Brain microvascular endothelial cell (primary cell): Measurements from ENCODE around the gene ADM.

Experiments
- DNase-seq: peaks from one replicate; pipeline ENCODE4 v3.0.0-alpha.2; 2020
- H3K27ac ChIP-seq: fragments of 250-450 bp; sonication (Bioruptor Pico); 2 replicates; pipeline ENCODE4 v1.5.1; 2020; ENCODE audit warnings: mild to moderate bottlenecking, moderate library complexity
- H3K27me3 ChIP-seq: fragments of 250-450 bp; sonication (Bioruptor Pico); replicated peaks from 2 replicates; pipeline ENCODE4 v1.5.1; 2020; ENCODE audit warnings: mild to moderate bottlenecking
- H3K36me3 ChIP-seq: fragments of 250-450 bp; sonication (Bioruptor Pico); replicated peaks from 2 replicates; pipeline ENCODE4 v1.5.1; 2020; ENCODE audit warnings: mild to moderate bottlenecking
- H3K4me3 ChIP-seq: 2 replicates; pipeline ENCODE4 v1.5.1; 2011; ENCODE audit warnings: low read depth, mild to moderate bottlenecking, control low read depth, low read length, moderate library complexity
- CTCF ChIP-seq: IDR thresholded peaks from 2 replicates; pipeline ENCODE4 v1.5.1; 2011; ENCODE audit warnings: low read depth, mild to moderate bottlenecking, moderate library complexity, low read length, control low read depth, inconsistent platforms; ENCODE audit errors: missing control alignments
- in situ Hi-C: cut with HindIII; loops from 2 replicates; pipeline ENCODE4 v1.10.0; 2017; ENCODE audit warnings: low sequenced_read_pairs, low pct_ligation_motif_present

The ADM gene

DNA sequence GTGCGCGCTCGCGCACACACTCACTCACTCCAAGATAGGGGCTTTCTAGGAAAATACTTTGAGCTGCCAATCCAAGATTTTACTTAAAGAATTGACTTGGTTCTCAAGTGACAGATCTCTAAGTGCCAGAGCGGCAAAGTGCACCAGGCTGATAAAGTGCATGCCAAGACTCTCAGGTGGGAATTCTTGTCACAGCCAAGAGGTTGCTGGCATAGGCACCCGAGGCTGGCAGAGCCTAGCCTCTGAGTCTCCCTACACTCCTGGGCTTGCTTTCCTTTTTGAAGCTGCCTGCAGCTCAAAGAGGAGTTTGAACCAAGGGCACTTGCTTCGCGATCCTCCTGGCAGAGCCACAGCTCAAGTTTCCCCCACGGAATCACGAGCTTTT is 2.5 kb upstream of the ADM start:
- no peak for DNase-seq
- Histone ChIP-seq H3K36me3 (peaks cover 20% of the 10 kb centered on the region), H3K27ac (peak overlapping the region; percentile 82), H3K27me3 (no peaks in the 10 kb centered on the region), H3K4me3 (peak overlapping the region; percentile 95)
- TF ChIP-seq CTCF = no peak
- in situ Hi-C loops = loop anchor here (25.0 kb wide), 1 partner anchor 315 kb away; no protein-coding TSS in a partner anchor

DNA sequence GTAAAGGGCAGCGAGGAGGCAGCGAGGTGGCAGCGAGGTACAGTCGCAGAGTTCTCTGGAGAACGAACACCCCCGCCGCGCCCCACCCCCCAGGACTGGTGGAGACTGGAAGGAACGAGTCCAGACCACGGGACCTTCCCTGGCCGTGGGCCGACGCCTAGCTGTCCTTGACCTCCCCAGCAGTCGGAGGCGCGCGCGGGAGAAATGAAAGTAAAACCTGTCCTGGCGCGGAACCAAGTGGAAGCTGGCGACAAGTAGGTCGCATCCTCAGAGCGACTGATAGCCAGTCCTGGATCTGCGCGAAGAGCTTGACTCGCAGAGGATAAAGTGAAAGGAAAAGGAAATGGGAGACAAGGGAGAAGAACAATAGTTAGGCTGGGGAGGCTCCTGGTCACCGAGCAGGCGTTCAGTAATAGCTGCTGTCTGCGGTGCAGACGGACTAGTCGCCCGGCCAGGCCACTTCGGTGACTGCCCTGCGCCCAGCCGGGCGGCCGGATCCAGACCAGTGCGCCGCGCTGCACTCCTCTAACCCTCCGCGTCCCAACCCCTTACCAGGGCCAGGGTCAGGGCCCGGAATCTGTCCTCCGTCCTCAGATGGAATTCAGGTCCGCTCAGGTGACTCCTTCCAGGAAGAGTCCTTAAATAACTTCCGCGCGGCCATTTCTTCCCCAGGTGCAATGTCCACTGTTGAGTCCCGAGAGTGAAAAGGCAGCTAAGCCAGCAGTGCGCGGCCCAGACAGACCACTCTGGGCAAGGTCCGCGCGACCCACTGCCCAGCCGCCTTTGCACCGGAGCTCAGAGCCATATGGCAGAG is 1.9 kb upstream of the ADM start:
- in situ Hi-C loops = loop anchor here (25.0 kb wide), 1 partner anchor 316 kb away; no protein-coding TSS in a partner anchor
- peak overlapping the region; percentile 82 for H3K27ac ChIP-seq
- peak overlapping the region; percentile 95 for H3K4me3 ChIP-seq
- no peak for TF ChIP-seq CTCF
- peak; percentile 48 for DNase-seq
- H3K36me3 ChIP-seq = peaks cover 20% of the 10 kb centered on the region
- H3K27me3 ChIP-seq = no peaks in the 10 kb centered on the region

- peak; percentile 52 for DNase-seq
Measured at GRCh38 chr11:10303558-10304363, 1.1 kb upstream of the ADM start.

DNA sequence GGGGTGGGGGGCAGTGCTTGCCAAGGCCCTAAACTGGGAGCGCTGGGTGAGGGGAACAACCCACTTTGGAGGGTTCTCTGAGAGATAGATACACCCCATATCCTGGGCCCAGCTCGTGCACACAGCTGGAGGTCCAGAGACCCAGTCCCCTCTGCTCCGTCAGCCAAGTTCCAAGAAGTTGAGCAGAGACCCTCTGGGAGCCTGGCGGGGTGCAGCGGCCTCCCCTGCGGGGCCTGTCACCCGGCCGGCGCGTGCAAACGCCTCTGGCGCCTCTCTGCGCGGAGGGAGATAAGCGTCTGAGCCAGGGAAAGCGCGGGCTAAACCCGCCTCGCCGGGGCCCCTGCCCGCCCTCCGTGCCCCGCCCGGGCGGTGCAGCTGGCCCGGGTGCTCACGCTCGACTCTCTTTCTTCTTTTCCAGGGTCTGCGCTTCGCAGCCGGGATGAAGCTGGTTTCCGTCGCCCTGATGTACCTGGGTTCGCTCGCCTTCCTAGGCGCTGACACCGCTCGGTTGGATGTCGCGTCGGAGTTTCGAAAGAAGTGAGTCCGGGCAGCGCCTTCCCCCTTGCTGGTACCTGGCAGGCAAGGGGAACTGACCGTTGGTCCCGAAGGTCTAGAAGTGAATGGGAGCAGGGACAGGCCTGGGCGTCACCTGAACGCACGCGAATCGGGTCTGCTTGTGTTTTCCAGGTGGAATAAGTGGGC is 540 bp downstream of the ADM start:
- peaks cover 20% of the 10 kb centered on the region for H3K36me3 ChIP-seq
- in situ Hi-C loops = loop anchor here (25.0 kb wide), 1 partner anchor 318 kb away; no protein-coding TSS in a partner anchor
- H3K27me3 ChIP-seq = no peaks in the 10 kb centered on the region
- H3K4me3 ChIP-seq = peak overlapping the region; percentile 95
- DNase-seq = peak; percentile 27
- TF ChIP-seq CTCF = no peak
- H3K27ac ChIP-seq = peak overlapping the region; percentile 62

More at GRCh38 chr11:10303558-10304363, 1.1 kb upstream of the ADM start:
- in situ Hi-C loops = loop anchor here (25.0 kb wide), 1 partner anchor 316 kb away; no protein-coding TSS in a partner anchor
- Histone ChIP-seq H3K27me3 (no peaks in the 10 kb centered on the region), H3K4me3 (peak overlapping the region; percentile 95), H3K27ac (peak overlapping the region; percentile 82), H3K36me3 (peaks cover 20% of the 10 kb centered on the region)
- TF ChIP-seq CTCF = no peak
